DMS 273 (cell line): Measurements from ENCODE around the gene CHD8.
A peak's percentile ranks its signal among the peaks of the same experiment; 100 is the strongest.

Source experiments
- DNase-seq: peaks from one replicate; lab custom pipeline; 2025; ENCODE audit not compliant: unreplicated experiment; lab: John Stamatoyannopoulos, UW

Gene CHD8

GRCh38 chr14:21440859-21441258 lies 15.1 kb downstream of the CHD8 start:
- no peak for DNase-seq

- DNase-seq, result peak; percentile 100
These were observed 18.6 kb downstream of the CHD8 start for GRCh38 chr14:21437063-21437901.

- DNase-seq, result no peak
These were observed 19.3 kb downstream of the CHD8 start for GRCh38 chr14:21436567-21437062.

- no peak for DNase-seq
These were observed 24.8 kb downstream of the CHD8 start for GRCh38 chr14:21431126-21431525.

- peak; percentile 95 for DNase-seq
These were observed 27.0 kb downstream of the CHD8 start for GRCh38 chr14:21428930-21429329.

GRCh38 chr14:21426692-21427091 lies 29.2 kb downstream of the CHD8 start:
- DNase-seq, result no peak

- no peak for DNase-seq
These were observed 36.4 kb downstream of the CHD8 start for GRCh38 chr14:21419528-21419927.

GRCh38 chr14:21415329-21415728 lies 40.6 kb downstream of the CHD8 start:
- DNase-seq, result no peak

GRCh38 chr14:21414137-21414631 lies 41.7 kb downstream of the CHD8 start:
- DNase-seq, result no peak

- DNase-seq, result no peak
These were observed 47.8 kb downstream of the CHD8 start for GRCh38 chr14:21408147-21408546.

- no peak for DNase-seq
These were observed 49.7 kb downstream of the CHD8 start for GRCh38 chr14:21406213-21406612.

- no peak for DNase-seq
These were observed 50.8 kb downstream of the CHD8 start for GRCh38 chr14:21405097-21405496.

- no peak for DNase-seq
These were observed 56.5 kb downstream of the CHD8 start for GRCh38 chr14:21399311-21399870.

GRCh38 chr14:21398901-21399300 lies 57.0 kb downstream of the CHD8 start:
- no peak for DNase-seq

GRCh38 chr14:21395450-21395849 lies 60.5 kb downstream of the CHD8 start:
- no peak for DNase-seq

GRCh38 chr14:21385188-21385904 lies 70.6 kb downstream of the CHD8 start:
- DNase-seq, result peak; percentile 28

- DNase-seq, result no peak
These were observed 71.5 kb downstream of the CHD8 start for GRCh38 chr14:21384494-21384851.

GRCh38 chr14:21383848-21384493 lies 72.0 kb downstream of the CHD8 start, which contains the start of gene SUPT16H:
TSS of gene SUPT16H (minus strand) at chr14:21384019. CDS start at chr14:21383927, 92 bp downstream.
- DNase-seq, result peak; percentile 99

- DNase-seq, result peak; percentile 63
These were observed 72.8 kb downstream of the CHD8 start for GRCh38 chr14:21382886-21383847.

- DNase-seq, result no peak
These were observed 73.8 kb downstream of the CHD8 start for GRCh38 chr14:21382095-21382494.
